Measurements from ENCODE around the gene RPL4. TPM values are rescaled to one million over a fixed set of nuclear protein-coding genes. Genes with fewer than 3 reads are reported as not detected.

The RPL4 gene
- total and polyA plus RNA-seq, 4 donors = 323 to 1,638 (median 1,440) TPM

DNA sequence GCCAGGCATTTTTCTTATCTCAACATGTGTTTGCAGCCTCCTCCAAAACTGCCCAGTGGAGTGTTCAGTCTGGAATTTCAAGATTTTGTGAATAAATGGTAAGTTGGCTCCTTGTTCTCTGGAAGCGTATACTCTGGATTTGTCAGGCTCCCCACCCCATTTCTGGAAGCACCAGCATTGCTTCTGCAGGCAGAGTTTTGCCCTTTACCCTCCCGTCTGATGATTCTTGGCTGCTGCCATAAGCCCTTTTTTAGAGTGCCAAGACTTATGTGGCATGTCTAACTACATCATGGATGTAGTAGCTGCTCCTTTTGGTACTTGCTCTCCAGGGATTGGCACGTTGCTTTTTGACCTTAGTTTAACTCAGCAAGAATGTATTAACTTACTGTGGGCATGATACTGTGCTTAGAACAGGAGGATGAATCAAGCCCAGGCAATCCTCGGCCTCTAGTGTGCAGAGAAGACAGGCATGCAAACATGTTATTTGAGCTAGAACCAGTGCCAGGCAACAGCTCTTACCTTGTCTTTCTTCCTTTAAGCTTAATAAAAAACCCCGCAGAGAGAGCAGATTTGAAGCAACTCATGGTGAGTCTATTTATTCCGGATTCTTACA lies 15.4 kb downstream of the RPL4 start:
- no peak overlapping the region for H3K27ac ChIP-seq (ENCODE audit: low read depth in 1 of 2, low read length in 2 of 2)
- no peaks in the 10 kb centered on the region for H3K9me3 ChIP-seq (ENCODE audit: control insufficient read depth in 4 of 4, low read length in 3 of 4)
- no peak overlapping the region for H3K9ac ChIP-seq (ENCODE audit: low read depth in 1 of 2, low read length in 2 of 2)
- 53% methylated on average over 6 of the region's 6 CpGs for WGBS
- no peak overlapping the region for H3K4me3 ChIP-seq (ENCODE audit: low read depth in 1 of 3, low read length in 3 of 3)
- no peaks in the 10 kb centered on the region for H3K27me3 ChIP-seq (ENCODE audit: control insufficient read depth in 4 of 4, insufficient read depth in 4 of 4, low read length in 3 of 4)
- DNase-seq (ENCODE audit: low spot score) = no peak
- peaks cover 9 to 64% (median 54%) of the 10 kb centered on the region in 4 donors for H3K4me1 ChIP-seq (ENCODE audit: control insufficient read depth in 4 of 4, insufficient read depth in 4 of 4, low read length in 3 of 4)
- H3K36me3 ChIP-seq (ENCODE audit: control insufficient read depth in 4 of 4, insufficient read depth in 3 of 4, low read depth in 1 of 4, low read length in 3 of 4) = peaks cover 3 to 40% (median 26%) of the 10 kb centered on the region in 4 donors
- TF ChIP-seq, protein P1, sequence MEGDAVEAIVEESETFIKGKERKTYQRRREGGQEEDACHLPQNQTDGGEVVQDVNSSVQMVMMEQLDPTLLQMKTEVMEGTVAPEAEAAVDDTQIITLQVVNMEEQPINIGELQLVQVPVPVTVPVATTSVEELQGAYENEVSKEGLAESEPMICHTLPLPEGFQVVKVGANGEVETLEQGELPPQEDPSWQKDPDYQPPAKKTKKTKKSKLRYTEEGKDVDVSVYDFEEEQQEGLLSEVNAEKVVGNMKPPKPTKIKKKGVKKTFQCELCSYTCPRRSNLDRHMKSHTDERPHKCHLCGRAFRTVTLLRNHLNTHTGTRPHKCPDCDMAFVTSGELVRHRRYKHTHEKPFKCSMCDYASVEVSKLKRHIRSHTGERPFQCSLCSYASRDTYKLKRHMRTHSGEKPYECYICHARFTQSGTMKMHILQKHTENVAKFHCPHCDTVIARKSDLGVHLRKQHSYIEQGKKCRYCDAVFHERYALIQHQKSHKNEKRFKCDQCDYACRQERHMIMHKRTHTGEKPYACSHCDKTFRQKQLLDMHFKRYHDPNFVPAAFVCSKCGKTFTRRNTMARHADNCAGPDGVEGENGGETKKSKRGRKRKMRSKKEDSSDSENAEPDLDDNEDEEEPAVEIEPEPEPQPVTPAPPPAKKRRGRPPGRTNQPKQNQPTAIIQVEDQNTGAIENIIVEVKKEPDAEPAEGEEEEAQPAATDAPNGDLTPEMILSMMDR (IDR thresholded peaks at IDR 0.05; ENCODE audit: low read depth, low read length, missing input control) = no peak
- TF ChIP-seq FOXA2 (IDR thresholded peaks at IDR 0.05) = no peak
- peak; percentile 12 to 23 for TF ChIP-seq HNF4A (conservative IDR thresholded peaks at IDR 0.05)
- TF ChIP-seq, protein P2, sequence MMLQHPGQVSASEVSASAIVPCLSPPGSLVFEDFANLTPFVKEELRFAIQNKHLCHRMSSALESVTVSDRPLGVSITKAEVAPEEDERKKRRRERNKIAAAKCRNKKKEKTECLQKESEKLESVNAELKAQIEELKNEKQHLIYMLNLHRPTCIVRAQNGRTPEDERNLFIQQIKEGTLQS (IDR thresholded peaks at IDR 0.05) = no peak

DNA sequence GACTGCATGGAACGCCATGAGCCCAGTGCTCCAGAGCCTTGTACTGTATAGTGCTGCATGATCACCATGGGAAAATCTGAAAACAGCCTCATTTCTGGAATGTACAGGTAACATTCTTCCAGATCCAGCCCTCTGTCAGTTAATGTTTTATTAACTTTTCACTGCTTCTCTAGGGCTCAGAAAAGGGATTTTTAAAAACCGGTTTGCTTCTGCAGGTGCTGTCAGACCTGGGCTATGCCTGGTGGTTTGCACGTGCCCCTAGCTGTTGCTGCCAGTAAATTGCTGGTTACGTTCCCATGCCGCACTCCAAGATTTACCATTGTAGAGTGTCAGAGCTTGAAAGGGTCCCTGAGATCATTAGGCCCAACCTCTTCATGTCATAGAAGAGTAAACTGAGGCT lies 16.1 kb downstream of the RPL4 start:
- 48% methylated on average over 5 of the region's 5 CpGs for whole genome bisulfite sequencing
- Histone ChIP-seq H3K9ac (ENCODE audit: low read depth in 1 of 2, low read length in 2 of 2) (no peak overlapping the region), H3K4me3 (ENCODE audit: low read depth in 1 of 3, low read length in 3 of 3) (no peak overlapping the region), H3K27me3 (ENCODE audit: control insufficient read depth in 4 of 4, insufficient read depth in 4 of 4, low read length in 3 of 4) (no peaks in the 10 kb centered on the region), H3K9me3 (ENCODE audit: control insufficient read depth in 4 of 4, low read length in 3 of 4) (no peaks in the 10 kb centered on the region), H3K27ac (ENCODE audit: low read depth in 1 of 2, low read length in 2 of 2) (no peak overlapping the region), H3K36me3 (ENCODE audit: control insufficient read depth in 4 of 4, insufficient read depth in 3 of 4, low read depth in 1 of 4, low read length in 3 of 4) (peaks cover 3 to 33% (median 22%) of the 10 kb centered on the region in 4 donors), H3K4me1 (ENCODE audit: control insufficient read depth in 4 of 4, insufficient read depth in 4 of 4, low read length in 3 of 4) (peaks cover 9 to 66% (median 59%) of the 10 kb centered on the region in 4 donors)
- TF ChIP-seq RAD21 (IDR thresholded peaks at IDR 0.05) (no peak), SP1 (IDR thresholded peaks at IDR 0.05) (peak; percentile 16)
- TF ChIP-seq, protein P2 (IDR thresholded peaks at IDR 0.05) = no peak
- no peak for DNase-seq (ENCODE audit: low spot score)

DNA sequence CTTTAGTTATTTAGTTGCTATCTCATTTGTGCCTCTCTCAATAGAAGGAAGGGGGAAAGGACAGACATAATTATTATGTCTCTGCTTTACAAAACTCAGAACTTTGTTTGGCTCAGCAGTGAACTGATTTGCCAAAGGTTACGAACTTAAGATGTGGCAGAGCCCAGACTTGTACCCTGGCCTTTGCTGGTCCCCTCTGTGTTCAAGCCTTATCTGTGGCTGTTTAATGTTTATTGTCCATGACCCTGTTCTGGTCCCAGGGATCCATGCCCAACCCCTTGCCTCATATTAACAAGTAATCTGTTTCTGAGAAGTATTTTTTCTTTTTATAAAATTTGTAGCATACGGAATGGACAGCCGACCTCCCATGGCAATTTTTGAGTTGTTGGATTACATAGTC lies 17.8 kb downstream of the RPL4 start:
- no peaks in the 10 kb centered on the region for H3K9me3 ChIP-seq (ENCODE audit: control insufficient read depth in 4 of 4, low read length in 3 of 4)
- H3K4me1 ChIP-seq (ENCODE audit: control insufficient read depth in 4 of 4, insufficient read depth in 4 of 4, low read length in 3 of 4) = peaks cover 10 to 83% (median 72%) of the 10 kb centered on the region in 4 donors
- H3K27me3 ChIP-seq (ENCODE audit: control insufficient read depth in 4 of 4, insufficient read depth in 4 of 4, low read length in 3 of 4) = no peaks in the 10 kb centered on the region
- no peak overlapping the region for H3K9ac ChIP-seq (ENCODE audit: low read depth in 1 of 2, low read length in 2 of 2)
- H3K36me3 ChIP-seq (ENCODE audit: control insufficient read depth in 4 of 4, insufficient read depth in 3 of 4, low read depth in 1 of 4, low read length in 3 of 4) = peaks cover 3 to 26% (median 18%) of the 10 kb centered on the region in 4 donors
- DNase-seq (ENCODE audit: low spot score) = no peak
- no peak overlapping the region for H3K4me3 ChIP-seq (ENCODE audit: low read depth in 1 of 3, low read length in 3 of 3)
- WGBS = 38% methylated on average over 3 of the region's 3 CpGs
- H3K27ac ChIP-seq (ENCODE audit: low read depth in 1 of 2, low read length in 2 of 2) = peak overlapping the region in 1 of 2 donors; percentile 55
- TF ChIP-seq, protein P2 (IDR thresholded peaks at IDR 0.05) = no peak
- TF ChIP-seq, protein P1 (IDR thresholded peaks at IDR 0.05; ENCODE audit: low read depth, low read length, missing input control) = no peak
- TF ChIP-seq, protein P3, sequence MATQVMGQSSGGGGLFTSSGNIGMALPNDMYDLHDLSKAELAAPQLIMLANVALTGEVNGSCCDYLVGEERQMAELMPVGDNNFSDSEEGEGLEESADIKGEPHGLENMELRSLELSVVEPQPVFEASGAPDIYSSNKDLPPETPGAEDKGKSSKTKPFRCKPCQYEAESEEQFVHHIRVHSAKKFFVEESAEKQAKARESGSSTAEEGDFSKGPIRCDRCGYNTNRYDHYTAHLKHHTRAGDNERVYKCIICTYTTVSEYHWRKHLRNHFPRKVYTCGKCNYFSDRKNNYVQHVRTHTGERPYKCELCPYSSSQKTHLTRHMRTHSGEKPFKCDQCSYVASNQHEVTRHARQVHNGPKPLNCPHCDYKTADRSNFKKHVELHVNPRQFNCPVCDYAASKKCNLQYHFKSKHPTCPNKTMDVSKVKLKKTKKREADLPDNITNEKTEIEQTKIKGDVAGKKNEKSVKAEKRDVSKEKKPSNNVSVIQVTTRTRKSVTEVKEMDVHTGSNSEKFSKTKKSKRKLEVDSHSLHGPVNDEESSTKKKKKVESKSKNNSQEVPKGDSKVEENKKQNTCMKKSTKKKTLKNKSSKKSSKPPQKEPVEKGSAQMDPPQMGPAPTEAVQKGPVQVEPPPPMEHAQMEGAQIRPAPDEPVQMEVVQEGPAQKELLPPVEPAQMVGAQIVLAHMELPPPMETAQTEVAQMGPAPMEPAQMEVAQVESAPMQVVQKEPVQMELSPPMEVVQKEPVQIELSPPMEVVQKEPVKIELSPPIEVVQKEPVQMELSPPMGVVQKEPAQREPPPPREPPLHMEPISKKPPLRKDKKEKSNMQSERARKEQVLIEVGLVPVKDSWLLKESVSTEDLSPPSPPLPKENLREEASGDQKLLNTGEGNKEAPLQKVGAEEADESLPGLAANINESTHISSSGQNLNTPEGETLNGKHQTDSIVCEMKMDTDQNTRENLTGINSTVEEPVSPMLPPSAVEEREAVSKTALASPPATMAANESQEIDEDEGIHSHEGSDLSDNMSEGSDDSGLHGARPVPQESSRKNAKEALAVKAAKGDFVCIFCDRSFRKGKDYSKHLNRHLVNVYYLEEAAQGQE (IDR thresholded peaks at IDR 0.05) = peak; percentile 55
- TF ChIP-seq, protein P4, sequence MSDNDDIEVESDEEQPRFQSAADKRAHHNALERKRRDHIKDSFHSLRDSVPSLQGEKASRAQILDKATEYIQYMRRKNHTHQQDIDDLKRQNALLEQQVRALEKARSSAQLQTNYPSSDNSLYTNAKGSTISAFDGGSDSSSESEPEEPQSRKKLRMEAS (IDR thresholded peaks at IDR 0.05) = peak; percentile 45
- TF ChIP-seq NR2F2 (IDR thresholded peaks at IDR 0.05) (peak; percentile 78), FOXA2 (IDR thresholded peaks at IDR 0.05) (peak; percentile 43), FOXA1 (IDR thresholded peaks at IDR 0.05) (peak; percentile 30), HNF4G (IDR thresholded peaks at IDR 0.05) (peak; percentile 38), RAD21 (IDR thresholded peaks at IDR 0.05) (peak; percentile 19 to 47), GABPA (IDR thresholded peaks at IDR 0.05 in 1 of 2, conservative IDR thresholded peaks at IDR 0.05 in 1 of 2) (no peak), YY1 (IDR thresholded peaks at IDR 0.05) (no peak), TAF1 (conservative IDR thresholded peaks at IDR 0.05) (no peak)
- TF ChIP-seq, protein P5, sequence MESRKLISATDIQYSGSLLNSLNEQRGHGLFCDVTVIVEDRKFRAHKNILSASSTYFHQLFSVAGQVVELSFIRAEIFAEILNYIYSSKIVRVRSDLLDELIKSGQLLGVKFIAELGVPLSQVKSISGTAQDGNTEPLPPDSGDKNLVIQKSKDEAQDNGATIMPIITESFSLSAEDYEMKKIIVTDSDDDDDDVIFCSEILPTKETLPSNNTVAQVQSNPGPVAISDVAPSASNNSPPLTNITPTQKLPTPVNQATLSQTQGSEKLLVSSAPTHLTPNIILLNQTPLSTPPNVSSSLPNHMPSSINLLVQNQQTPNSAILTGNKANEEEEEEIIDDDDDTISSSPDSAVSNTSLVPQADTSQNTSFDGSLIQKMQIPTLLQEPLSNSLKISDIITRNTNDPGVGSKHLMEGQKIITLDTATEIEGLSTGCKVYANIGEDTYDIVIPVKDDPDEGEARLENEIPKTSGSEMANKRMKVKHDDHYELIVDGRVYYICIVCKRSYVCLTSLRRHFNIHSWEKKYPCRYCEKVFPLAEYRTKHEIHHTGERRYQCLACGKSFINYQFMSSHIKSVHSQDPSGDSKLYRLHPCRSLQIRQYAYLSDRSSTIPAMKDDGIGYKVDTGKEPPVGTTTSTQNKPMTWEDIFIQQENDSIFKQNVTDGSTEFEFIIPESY (IDR thresholded peaks at IDR 0.05) = peak; percentile 52

All from liver (tissue), 9 donors.